T-cell (primary cell): ENCODE measurements around the gene AHCTF1. TPM values are rescaled to one million over a fixed set of nuclear protein-coding genes. Genes with fewer than 3 reads are reported as not detected.

Experiments used
- ATAC-seq, 4 experiments: fragments of 200-7000 bp in 3 of 4; fragments of 150-1000 bp in 1 of 4; cut with Tn5 transposase; replicated peaks in 1 of 4; 1 replicate in 3 of 4; 2 replicates in 1 of 4; pipeline ENCODE4 v1.10.0; 2021; ENCODE audit warnings: moderate library complexity in 3 of 4, mild to moderate bottlenecking in 2 of 4, moderate number of reproducible peaks in 1 of 4
- CTCF ChIA-PET, 2 donors: fragments of 300-600 bp; sonication (Branson Sonifier 250); formaldehyde crosslinking; loops; one replicate each; lab custom pipeline; 2022; ENCODE audit warnings: antibody characterized with exemption in 2 of 2; lab: Charles Lee
- POLR2A ChIA-PET, 2 donors: fragments of 300-600 bp; sonication (Branson Sonifier 250); formaldehyde crosslinking; loops; one replicate each; lab custom pipeline; 2022; ENCODE audit warnings: antibody characterized with exemption in 2 of 2; lab: Charles Lee
- DNase-seq, 35 experiments: peaks; one replicate each; pipeline versions ENCODE4 v3.0.0 to v3.0.0-alpha.2; 2013 to 2023
- H3K27ac ChIP-seq: one replicate; pipeline ENCODE4 v1.5.1; 2013; ENCODE audit warnings: low read length
- H3K27me3 ChIP-seq, 2 experiments: replicated peaks in 1 of 2; 1 replicate in 1 of 2; 2 replicates in 1 of 2; pipeline versions ENCODE4 v1.6.1 to v1.7.0; 2013; ENCODE audit warnings: low read length in 1 of 2, mixed read lengths in 1 of 2; ENCODE audit not compliant: control insufficient read depth in 2 of 2, insufficient read depth in 2 of 2; ENCODE audit errors: extremely low read depth in 1 of 2
- H3K36me3 ChIP-seq, 2 donors: 1 replicate in 1 of 2; 2 replicates in 1 of 2; pipeline versions ENCODE4 v1.6.1 to v1.7.0; 2013; ENCODE audit warnings: low read length in 1 of 2; ENCODE audit not compliant: control insufficient read depth in 2 of 2, insufficient read depth in 1 of 2; ENCODE audit errors: extremely low read depth in 1 of 2
- H3K4me1 ChIP-seq, 2 experiments: 1 replicate in 1 of 2; 2 replicates in 1 of 2; pipeline versions ENCODE4 v1.6.1 to v1.7.0; 2013; ENCODE audit warnings: low read length in 2 of 2, mixed read lengths in 1 of 2; ENCODE audit not compliant: insufficient read depth in 2 of 2, control insufficient read depth in 1 of 2; ENCODE audit errors: extremely low read depth in 1 of 2
- H3K4me3 ChIP-seq, 2 donors: 1 replicate in 1 of 2; 2 replicates in 1 of 2; pipeline versions ENCODE4 v1.5.1 to v1.7.0; 2013; ENCODE audit warnings: mild to moderate bottlenecking in 2 of 2, low read length in 1 of 2, moderate library complexity in 1 of 2; ENCODE audit not compliant: control insufficient read depth in 1 of 2; ENCODE audit errors: extremely low read depth in 1 of 2
- H3K9me3 ChIP-seq: 2 replicates; pipeline ENCODE4 v1.7.0; 2013
- H3K27ac Mint-ChIP-seq, 2 donors: one replicate each; pipeline ENCODE4 v1.8.0; 2020 to 2021; ENCODE audit warnings: mild to moderate bottlenecking in 2 of 2, mixed read lengths in 2 of 2
- H3K27me3 Mint-ChIP-seq, 2 donors: one replicate each; pipeline ENCODE4 v1.8.0; 2021 to 2022; ENCODE audit warnings: mixed read lengths in 2 of 2
- H3K36me3 Mint-ChIP-seq: one replicate; pipeline ENCODE4 v1.8.0; 2021; ENCODE audit warnings: mixed read lengths
- H3K4me1 Mint-ChIP-seq, 3 donors: one replicate each; pipeline ENCODE4 v1.8.0; 2020 to 2022; ENCODE audit warnings: mixed read lengths in 3 of 3, mild to moderate bottlenecking in 1 of 3
- H3K4me3 Mint-ChIP-seq, 3 donors: one replicate each; pipeline ENCODE4 v1.8.0; 2020 to 2022; ENCODE audit warnings: mild to moderate bottlenecking in 3 of 3, mixed read lengths in 3 of 3, moderate library complexity in 3 of 3
- H3K9me3 Mint-ChIP-seq, 3 donors: one replicate each; pipeline ENCODE4 v1.8.0; 2020 to 2022; ENCODE audit warnings: mixed read lengths in 3 of 3
- WGBS: methylation state at CpG from one replicate; pipeline ENCODE4 v1.1.5; 2013; ENCODE audit warnings: missing lambda C conversion rate; ENCODE audit not compliant: insufficient coverage; 5-methylcytosine and 5-hydroxymethylcytosine counted together
- total RNA-seq, 35 experiments: library from RNA in 6 of 35; stranded (reverse) in 6 of 35; fragments of 120-200 nt in 1 of 35; gene quantifications; one replicate each; pipeline versions ENCODE4 v1.2.1 to v1.2.4 and lab custom pipeline; 2013 to 2026

AHCTF1 gene
- total RNA-seq, 5 donors from 2014 or later (not counting 1 experiment from before 2014, with no cell fraction given): 41.6 to 60.3 (median 53.6) TPM

GRCh38 chr1:246966502-246966901 is 34.8 kb upstream of the AHCTF1 start:
- H3K9me3 Mint-ChIP-seq: peaks cover 7 to 23% (median 12%) of the 10 kb centered on the region in 3 donors
- no peak for DNase-seq
- H3K36me3 Mint-ChIP-seq: peaks cover 2% of the 10 kb centered on the region
- Histone ChIP-seq H3K9me3 (no peaks in the 10 kb centered on the region), H3K27me3 (peaks cover 0 to 4% of the 10 kb centered on the region in 2 experiments), H3K4me3 (no peak overlapping the region), H3K27ac (no peak overlapping the region), H3K36me3 (no peaks in the 10 kb centered on the region), H3K4me1 (no peaks in the 10 kb centered on the region)
- no peaks in the 10 kb centered on the region for H3K4me1 Mint-ChIP-seq
- ChIA-PET POLR2A (no interaction called here), CTCF (no interaction called here)
- no peak overlapping the region for H3K4me3 Mint-ChIP-seq
- peaks cover 3 to 6% of the 10 kb centered on the region in 2 donors for H3K27me3 Mint-ChIP-seq
- H3K27ac Mint-ChIP-seq: no peak overlapping the region
- ATAC-seq: no peak
- WGBS: 100% methylated on average over 1 of the region's 2 CpGs

- Mint-ChIP-seq H3K9me3 (no peaks in the 10 kb centered on the region), H3K36me3 (no peaks in the 10 kb centered on the region), H3K27me3 (peaks cover 4 to 6% of the 10 kb centered on the region in 2 donors), H3K4me3 (no peak overlapping the region), H3K4me1 (peaks cover 4 to 5% (median 5%) of the 10 kb centered on the region in 3 donors), H3K27ac (no peak overlapping the region)
- no peak for DNase-seq
- H3K36me3 ChIP-seq: no peaks in the 10 kb centered on the region
- ATAC-seq: no peak
- peaks cover 0 to 4% of the 10 kb centered on the region in 2 experiments for H3K27me3 ChIP-seq
- no peak overlapping the region for H3K27ac ChIP-seq
- H3K4me3 ChIP-seq: no peak overlapping the region
- CTCF ChIA-PET: interaction anchor here in 1 of 2 donors (1.2 kb wide), 1 partner anchor 11 kb away, joined by 4 read pairs; no protein-coding TSS in a partner anchor
- H3K9me3 ChIP-seq: no peaks in the 10 kb centered on the region
- POLR2A ChIA-PET: no interaction called here
- WGBS: 60% methylated on average over 1 of the region's 1 CpG
- no peaks in the 10 kb centered on the region for H3K4me1 ChIP-seq
These were observed 28.4 kb upstream of the AHCTF1 start for GRCh38 chr1:246959944-246960693.

GRCh38 chr1:246954126-246954525 is 22.4 kb upstream of the AHCTF1 start:
- H3K4me3 Mint-ChIP-seq: no peak overlapping the region
- ATAC-seq: no peak
- Histone ChIP-seq H3K27me3 (no peaks in the 10 kb centered on the region), H3K27ac (no peak overlapping the region), H3K9me3 (no peaks in the 10 kb centered on the region), H3K36me3 (no peaks in the 10 kb centered on the region), H3K4me1 (no peaks in the 10 kb centered on the region), H3K4me3 (no peak overlapping the region)
- WGBS: 93% methylated on average over 3 of the region's 4 CpGs
- ChIA-PET POLR2A (no interaction called here), CTCF (interaction anchor here (0.6 kb wide), 3 partner anchors 16 to 48 kb away, joined by 3 to 4 read pairs (median 3); no protein-coding TSS in a partner anchor)
- H3K4me1 Mint-ChIP-seq: no peaks in the 10 kb centered on the region
- no peak overlapping the region for H3K27ac Mint-ChIP-seq
- H3K36me3 Mint-ChIP-seq: no peaks in the 10 kb centered on the region
- no peaks in the 10 kb centered on the region for H3K9me3 Mint-ChIP-seq
- no peak for DNase-seq
- H3K27me3 Mint-ChIP-seq: no peaks in the 10 kb centered on the region

- Histone ChIP-seq H3K27me3 (no peaks in the 10 kb centered on the region), H3K27ac (no peak overlapping the region), H3K4me1 (no peaks in the 10 kb centered on the region), H3K4me3 (no peak overlapping the region), H3K9me3 (no peaks in the 10 kb centered on the region), H3K36me3 (no peaks in the 10 kb centered on the region)
- WGBS: 70% methylated on average over 2 of the region's 4 CpGs
- DNase-seq: no peak
- ChIA-PET POLR2A (no interaction called here), CTCF (no interaction called here)
- H3K27me3 Mint-ChIP-seq: no peaks in the 10 kb centered on the region
- no peak overlapping the region for H3K4me3 Mint-ChIP-seq
- H3K9me3 Mint-ChIP-seq: no peaks in the 10 kb centered on the region
- H3K4me1 Mint-ChIP-seq: no peaks in the 10 kb centered on the region
- ATAC-seq: no peak
- H3K36me3 Mint-ChIP-seq: no peaks in the 10 kb centered on the region
- no peak overlapping the region for H3K27ac Mint-ChIP-seq
These were observed 19.7 kb upstream of the AHCTF1 start for GRCh38 chr1:246951413-246951812.

- H3K4me1 ChIP-seq: no peaks in the 10 kb centered on the region
- ChIA-PET POLR2A (interaction anchor here in 1 of 2 donors (0.7 kb wide), 1 partner anchor 9 kb away, joined by 5 read pairs; no protein-coding TSS in a partner anchor), CTCF (no interaction called here)
- H3K9me3 ChIP-seq: no peaks in the 10 kb centered on the region
- no CpG with 5 or more reads among the region's 3 CpGs for WGBS
- DNase-seq (no peak), ATAC-seq (no peak)
- H3K27ac ChIP-seq: no peak overlapping the region
- Mint-ChIP-seq H3K27me3 (no peaks in the 10 kb centered on the region), H3K4me1 (no peaks in the 10 kb centered on the region), H3K36me3 (no peaks in the 10 kb centered on the region), H3K4me3 (no peak overlapping the region), H3K9me3 (no peaks in the 10 kb centered on the region), H3K27ac (no peak overlapping the region)
- no peaks in the 10 kb centered on the region for H3K27me3 ChIP-seq
- no peaks in the 10 kb centered on the region for H3K36me3 ChIP-seq
- H3K4me3 ChIP-seq: no peak overlapping the region
These were observed 18.2 kb upstream of the AHCTF1 start for GRCh38 chr1:246949956-246950355.

DNA sequence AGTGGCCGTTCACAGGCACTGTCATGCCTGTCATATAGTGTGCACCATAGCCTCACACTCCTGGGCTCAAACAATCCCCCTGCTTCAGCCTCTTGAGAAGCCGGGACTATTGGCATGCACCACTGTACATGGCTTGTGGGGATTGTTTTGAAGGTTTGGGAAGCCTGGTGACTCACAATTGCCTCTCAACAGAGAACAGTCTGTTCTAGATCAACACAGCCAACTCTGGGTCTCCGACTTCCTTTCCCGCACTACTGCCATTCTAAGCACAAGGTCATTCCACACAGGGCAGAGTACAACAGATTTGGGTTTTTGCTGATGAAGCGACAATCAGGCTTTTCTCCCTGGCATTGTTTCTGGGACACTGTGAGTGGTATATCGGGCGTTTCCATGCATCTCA is 15.5 kb upstream of the AHCTF1 start:
- H3K36me3 ChIP-seq: no peaks in the 10 kb centered on the region
- no peak overlapping the region for H3K4me3 Mint-ChIP-seq
- H3K9me3 Mint-ChIP-seq: no peaks in the 10 kb centered on the region
- H3K27me3 Mint-ChIP-seq: no peaks in the 10 kb centered on the region
- no peaks in the 10 kb centered on the region for H3K36me3 Mint-ChIP-seq
- ChIA-PET POLR2A (no interaction called here), CTCF (no interaction called here)
- H3K4me1 ChIP-seq: no peaks in the 10 kb centered on the region
- ATAC-seq (no peak), DNase-seq (no peak)
- H3K27ac Mint-ChIP-seq: no peak overlapping the region
- H3K4me1 Mint-ChIP-seq: no peaks in the 10 kb centered on the region
- H3K27me3 ChIP-seq: no peaks in the 10 kb centered on the region
- no peaks in the 10 kb centered on the region for H3K9me3 ChIP-seq
- WGBS: 93% methylated on average over 2 of the region's 7 CpGs
- H3K4me3 ChIP-seq: no peak overlapping the region
- H3K27ac ChIP-seq: no peak overlapping the region
